GM20000 (cell line): Measurements from ENCODE around the gene BCAP31.

ENCODE experiments used
- DNase-seq: peaks from one replicate; pipeline ENCODE4 v3.0.0; 2012; ENCODE audit warnings: low spot score
- CTCF ChIP-seq: IDR thresholded peaks from 2 replicates; pipeline ENCODE4 v1.5.1; 2012; ENCODE audit warnings: mild to moderate bottlenecking, control low read depth; ENCODE audit errors: extremely low read depth, missing control alignments

Gene BCAP31

GRCh38 chrX:153722704-153723350 is 1.4 kb downstream of the BCAP31 start:
- TF ChIP-seq CTCF = no peak
- DNase-seq = no peak

GRCh38 chrX:153719701-153720100 is 4.5 kb downstream of the BCAP31 start:
- DNase-seq = no peak

GRCh38 chrX:153719238-153719637 is 4.9 kb downstream of the BCAP31 start:
- DNase-seq = no peak
- no peak for TF ChIP-seq CTCF

More at GRCh38 chrX:153719701-153720100, 4.5 kb downstream of the BCAP31 start:
- no peak for TF ChIP-seq CTCF

DNA sequence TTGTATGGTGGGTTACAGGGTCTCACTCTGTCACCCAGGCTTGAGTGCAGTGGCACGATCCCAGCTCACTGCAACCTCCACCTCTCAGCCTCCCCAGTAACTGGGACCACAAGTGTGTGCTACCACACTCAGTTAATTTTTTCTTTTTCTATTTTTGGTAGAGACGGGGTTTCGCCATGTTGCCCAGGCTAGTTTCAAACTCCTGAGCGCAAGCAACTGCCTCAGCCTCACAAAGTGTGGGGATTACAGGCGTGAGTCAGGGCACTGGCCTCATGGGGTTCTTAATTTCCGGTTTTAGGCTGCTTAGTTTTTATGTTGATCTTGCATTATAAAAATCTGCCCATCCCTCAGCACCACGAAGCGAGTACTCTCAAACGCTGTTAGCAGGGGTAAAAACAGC is 6.7 kb downstream of the BCAP31 start:
- TF ChIP-seq CTCF = no peak
- no peak for DNase-seq

DNA sequence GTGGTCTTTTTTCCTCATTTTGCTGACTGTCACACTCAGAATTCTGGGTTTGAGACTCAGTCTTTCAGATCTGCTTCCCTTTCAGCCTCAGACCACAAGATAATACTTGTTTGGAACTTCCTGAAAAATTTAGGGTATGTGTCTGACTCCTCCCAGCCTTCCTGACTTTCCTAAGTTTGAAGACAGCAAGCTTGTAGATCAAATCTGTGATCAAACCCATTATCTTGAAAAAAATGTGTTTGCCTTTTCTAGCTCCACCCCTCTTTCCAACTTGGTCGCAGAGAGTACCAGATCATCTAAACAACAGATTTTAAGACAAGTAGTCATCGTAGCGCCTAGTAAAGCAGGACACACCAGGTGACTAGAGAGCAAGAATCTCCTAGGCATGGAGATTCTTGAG is 9.9 kb downstream of the BCAP31 start:
- DNase-seq = no peak
- no peak for TF ChIP-seq CTCF

GRCh38 chrX:153709726-153710674 is 14.2 kb downstream of the BCAP31 start:
- no peak for TF ChIP-seq CTCF
- no peak for DNase-seq

DNA sequence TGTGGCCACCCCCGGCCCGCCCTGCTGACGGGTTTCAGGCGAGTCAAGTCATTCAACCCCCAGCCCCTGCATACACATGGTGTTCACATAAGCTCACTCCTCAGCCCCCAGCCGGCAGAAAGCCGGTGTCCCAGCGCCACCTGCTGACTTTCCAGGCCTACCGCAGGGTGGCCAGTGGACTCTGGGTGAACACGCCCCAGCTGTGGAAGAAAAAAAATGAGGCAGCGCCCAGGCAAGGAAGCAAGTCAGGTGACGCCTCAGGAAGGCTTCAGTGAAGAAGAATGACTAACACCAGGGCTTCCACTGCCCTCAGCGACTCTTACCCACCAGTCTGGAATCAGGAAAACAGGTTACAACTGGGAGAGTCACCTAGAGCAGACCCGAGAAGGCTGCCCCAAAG is 15.8 kb downstream of the BCAP31 start:
- TF ChIP-seq CTCF = no peak
- DNase-seq = no peak
